GM21423 (cell line): Measurements from ENCODE around the gene RASGRP3.
"Not testable (repeated sequence)": the region's sequence is repeated elsewhere in the genome, so short reads cannot be mapped to it uniquely, and the experiment has no call there.

ENCODE experiments used
- ATAC-seq: cut with Tn5 transposase; IDR thresholded peaks from one replicate; pipeline ENCODE4 v1.9.1; 2021; ENCODE audit warnings: mild to moderate bottlenecking, moderate library complexity; ENCODE audit not compliant: unreplicated experiment

Gene RASGRP3

DNA sequence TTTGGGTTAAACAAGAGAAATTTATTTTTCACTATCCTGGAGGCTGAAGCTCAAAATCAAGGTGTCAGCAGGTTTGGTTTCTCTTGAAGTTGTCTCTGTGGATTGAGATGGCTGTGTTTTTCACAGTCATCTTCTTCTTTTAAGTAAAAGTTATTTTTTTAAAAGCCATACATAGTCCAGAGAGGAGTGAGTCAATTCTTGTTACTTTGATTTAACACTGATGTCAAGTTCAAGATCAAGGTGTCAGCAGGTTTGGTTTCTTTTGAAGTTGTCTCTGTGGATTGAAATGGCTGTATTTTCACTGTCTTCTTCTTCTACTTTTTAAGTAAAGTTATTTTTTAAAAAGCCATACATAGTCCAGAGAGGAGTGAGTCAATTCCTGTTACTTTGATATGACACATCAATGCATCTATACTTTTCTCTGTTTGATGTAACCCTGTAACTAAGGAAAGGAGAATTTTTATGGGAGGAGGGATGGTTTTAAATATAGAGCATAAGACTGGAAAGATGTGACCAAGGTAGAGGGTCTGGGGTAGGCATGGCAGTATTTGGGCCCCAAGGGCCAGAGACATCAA lies 22.5 kb upstream of the RASGRP3 start:
- no peak for ATAC-seq

DNA sequence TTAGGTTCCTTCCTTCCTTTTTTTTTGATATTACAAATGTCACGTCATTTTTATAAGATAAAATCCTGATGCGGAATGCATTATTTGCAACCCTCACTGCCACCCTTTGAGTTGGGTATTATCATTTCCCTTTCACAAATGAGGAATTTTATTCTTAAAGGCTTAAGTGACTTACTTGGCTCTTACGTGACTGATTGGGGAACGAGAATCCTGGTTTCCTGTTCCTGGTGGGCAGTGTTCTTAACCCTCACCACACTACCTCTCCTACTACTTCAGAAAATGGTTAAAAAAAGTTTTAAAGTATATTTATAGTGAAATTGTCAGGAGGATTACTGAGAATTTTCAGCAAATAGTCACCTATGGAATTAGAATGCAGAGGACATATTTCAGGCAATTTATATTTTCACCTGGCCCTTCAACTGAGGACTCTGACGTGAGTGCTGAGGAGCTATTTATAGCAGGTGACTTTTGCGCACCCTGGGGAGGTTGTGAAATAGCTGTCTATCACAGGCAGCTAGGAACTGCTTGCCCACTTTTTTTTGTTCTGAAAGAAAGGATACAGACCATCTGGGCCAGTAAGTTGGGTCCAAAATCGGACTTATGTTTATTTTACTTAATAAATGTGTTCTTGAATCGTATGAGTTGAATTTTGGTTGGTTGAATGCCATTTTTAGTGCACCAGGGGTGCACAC lies 18.7 kb upstream of the RASGRP3 start:
- ATAC-seq, result peak; percentile 94

DNA sequence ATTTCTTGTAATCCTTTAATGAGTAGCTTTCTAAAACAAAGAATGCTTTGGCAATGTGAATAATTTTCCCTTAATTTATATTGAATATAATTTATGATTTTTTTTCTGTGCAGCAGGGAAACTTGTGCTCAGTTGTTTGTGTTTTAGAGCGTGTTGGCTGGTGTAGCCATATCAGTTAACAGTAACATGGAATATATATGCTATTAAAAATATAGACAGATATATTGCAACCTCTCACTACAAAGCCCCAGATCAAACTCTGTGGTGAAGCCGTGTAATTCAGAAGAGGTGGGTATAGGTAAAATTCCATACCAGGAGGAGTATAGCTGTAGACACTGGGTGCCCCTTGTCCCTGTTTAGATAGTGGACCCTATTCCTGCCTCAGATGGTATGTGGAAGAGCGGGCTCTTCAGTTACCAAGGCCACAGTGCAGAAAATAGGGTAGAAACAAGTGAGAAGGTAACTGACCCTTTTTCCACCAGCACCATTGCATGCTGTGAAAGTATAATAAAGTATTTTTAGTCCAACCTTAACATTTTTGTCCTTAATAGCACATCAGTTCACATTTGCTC lies 18.1 kb upstream of the RASGRP3 start:
- no peak for ATAC-seq

DNA sequence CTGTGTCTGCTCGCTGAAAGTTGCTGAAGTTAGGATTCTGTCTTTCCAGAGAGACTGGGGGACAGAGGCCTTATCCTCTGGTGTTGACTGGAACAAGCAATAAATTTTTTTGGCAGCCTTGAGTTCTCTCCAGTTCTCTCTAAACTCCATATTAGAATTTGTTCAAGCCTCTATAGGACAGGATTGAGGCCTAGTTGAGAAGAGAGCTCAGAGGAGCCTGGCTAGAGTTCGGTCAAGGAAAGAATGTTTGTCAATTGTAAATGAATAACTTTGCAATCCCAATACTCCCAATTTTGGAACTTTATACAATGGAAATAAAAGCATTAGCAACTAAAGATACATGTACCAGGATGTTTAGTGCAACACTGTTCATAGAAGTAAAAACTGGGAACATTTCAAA lies 16.7 kb upstream of the RASGRP3 start:
- no peak for ATAC-seq

DNA sequence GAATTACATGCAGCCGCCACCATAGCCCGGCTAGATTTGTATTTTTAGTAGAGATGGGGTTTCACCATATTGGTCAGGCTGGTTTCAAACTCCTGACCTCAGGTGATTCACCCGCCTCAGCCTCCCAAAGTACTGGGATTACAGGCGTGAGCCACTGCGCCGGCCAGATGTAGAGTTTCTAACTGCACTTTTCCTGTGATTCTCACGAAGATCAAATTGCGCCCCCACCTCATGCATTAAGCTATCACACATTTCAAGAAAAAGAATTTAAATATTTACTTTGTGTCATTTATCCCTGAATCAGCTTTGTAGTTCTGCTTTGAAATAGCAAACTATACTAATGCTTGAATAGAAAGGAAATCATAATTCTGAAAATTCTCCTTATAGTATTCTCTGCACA lies 13.9 kb upstream of the RASGRP3 start:
- ATAC-seq, result not testable (repeated sequence)

DNA sequence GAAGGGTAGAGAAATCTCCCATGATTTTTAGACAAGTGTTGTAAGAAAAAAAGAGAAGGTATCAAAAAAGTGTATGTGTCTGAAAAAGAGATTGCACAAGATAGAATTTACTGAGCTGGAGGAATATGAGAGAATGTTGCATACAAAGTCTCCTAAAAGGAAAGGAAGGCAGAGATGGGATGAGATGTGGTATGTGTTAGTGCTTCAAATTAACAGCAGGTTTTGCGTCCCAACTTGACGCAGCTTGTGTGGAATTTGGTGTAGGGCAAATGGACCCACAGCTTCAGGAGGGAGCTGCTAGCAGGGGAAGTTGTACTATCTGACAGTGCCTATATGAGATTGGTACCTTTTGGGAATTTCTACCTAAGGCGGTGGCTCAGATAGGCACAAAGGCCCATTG lies 9.0 kb upstream of the RASGRP3 start:
- ATAC-seq, result no peak

DNA sequence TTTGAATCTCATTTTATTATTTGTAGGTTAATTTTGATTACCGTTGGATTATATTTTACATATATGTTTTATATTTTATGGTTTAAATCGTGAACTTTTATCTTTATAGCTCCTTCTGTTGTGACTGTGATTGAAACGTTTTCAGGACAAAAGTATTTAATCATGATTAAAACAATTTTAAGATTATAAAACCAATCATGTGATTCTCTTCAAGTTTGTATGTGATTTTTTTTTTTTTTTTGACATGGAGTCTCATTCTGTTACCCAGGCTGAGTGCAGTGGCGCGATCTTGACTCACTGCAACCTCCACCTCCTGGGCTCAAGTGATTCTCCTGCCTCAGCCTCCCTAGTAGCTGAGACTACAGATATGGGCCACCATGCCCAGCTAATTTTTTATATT lies 7.2 kb upstream of the RASGRP3 start:
- no peak for ATAC-seq

DNA sequence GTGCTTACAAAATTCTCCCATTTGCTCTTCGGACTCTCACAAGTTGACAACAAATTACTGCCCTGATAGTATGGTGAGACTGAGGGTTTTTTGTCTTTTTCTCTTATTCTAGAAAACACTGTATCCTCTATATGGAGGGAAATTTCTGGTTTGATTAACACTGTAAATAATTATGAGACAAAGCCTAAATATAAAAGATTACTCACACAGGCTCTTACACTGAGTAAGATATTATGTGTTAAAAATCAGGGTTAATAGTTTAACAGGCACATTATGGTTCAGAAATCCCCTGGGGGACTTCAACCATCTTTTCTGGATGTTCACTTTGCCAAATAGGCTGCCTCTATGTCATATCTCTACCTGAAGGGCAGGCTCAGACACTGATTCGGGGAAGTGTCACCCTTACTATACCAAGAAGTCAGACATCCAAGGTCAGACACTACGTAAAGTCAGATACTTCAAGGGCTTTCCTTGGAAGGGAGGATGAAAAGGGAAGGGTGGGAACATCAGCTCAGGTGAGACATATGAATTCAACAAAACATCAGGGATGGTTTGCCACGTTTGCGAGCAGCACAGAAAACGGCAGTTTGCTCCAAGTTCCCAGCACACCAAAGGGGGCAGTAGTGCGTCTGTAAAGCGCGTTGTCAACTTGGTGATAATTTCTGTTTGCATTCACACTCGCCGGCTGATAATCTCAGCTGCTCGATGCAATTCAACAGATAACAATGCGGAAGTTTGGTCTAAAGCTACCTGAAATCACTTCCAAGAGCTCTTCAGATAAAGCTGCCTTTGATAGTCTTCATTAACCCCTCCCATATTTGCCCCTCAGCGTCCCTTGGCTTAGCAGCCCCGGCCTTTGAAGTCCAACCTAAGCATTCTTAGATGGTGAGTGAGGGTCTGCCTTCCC lies 972 bp upstream of the RASGRP3 start:
- ATAC-seq, result peak; percentile 48

DNA sequence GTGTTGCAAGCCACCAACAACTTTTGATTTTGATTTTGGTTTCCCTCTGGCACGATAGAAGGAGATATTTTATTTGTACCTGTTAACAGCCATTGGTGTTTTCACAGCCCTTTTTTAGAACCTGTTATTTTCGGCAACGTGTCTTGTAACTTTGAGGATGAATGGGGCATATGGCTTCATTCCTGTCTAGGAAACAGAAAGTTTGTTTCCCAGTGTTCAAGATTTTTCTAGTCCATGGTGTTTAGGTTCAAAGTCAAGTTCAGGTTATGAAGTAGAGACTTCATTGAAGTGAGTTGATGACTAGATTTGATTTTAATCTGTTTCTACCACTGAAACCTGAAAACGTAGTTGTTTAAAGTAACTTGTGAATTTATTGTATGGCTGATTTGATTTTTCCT lies 343 bp downstream of the RASGRP3 start:
- ATAC-seq, result no peak

DNA sequence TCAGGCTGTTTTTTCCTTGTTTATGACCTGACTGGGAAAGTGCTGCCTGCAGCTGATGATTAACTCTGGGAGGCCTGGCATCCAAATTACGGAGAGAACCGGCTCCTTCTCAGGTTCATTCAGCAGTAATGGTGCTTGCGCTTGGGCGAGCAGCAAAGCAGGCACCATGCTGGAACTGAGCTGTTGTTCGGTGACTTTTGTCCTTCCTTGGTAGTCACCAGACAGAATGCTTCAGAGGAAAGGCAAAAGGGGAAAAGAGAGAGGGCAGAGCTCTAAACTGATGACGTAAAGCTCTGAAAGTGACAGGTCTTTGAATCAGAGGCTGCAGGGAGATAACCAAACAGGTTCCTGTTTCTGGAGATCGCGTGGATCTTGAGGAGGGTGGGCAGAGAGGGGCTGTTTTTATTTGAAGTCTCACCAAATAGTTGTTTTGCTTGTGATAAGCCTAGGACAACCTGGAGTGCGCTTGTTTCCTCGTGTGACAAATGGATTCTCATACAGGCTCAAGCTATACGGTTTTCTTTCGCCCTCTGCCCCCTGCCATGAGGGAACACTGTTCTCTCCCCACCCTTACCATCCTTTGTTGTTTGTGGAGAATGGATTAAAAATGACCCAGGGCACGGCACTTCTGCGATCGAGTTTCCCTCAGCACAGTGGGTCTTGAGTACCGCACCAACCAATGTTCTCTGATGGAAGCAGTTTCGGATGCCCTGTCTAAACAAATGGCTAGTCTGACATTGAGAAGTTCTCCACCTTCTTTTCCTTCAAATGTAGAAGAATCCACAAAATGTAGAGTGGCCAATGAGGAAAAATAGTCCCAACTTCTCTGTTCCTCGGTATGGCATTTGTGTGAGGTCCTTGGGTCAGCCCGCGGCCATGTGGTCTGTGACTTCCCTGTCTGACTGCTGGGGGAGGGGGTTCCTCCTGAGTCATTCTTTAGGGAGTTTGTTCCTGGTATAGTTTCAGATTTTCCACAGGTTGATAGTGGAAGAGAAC lies 1.3 kb downstream of the RASGRP3 start:
- ATAC-seq, result peak; percentile 29

DNA sequence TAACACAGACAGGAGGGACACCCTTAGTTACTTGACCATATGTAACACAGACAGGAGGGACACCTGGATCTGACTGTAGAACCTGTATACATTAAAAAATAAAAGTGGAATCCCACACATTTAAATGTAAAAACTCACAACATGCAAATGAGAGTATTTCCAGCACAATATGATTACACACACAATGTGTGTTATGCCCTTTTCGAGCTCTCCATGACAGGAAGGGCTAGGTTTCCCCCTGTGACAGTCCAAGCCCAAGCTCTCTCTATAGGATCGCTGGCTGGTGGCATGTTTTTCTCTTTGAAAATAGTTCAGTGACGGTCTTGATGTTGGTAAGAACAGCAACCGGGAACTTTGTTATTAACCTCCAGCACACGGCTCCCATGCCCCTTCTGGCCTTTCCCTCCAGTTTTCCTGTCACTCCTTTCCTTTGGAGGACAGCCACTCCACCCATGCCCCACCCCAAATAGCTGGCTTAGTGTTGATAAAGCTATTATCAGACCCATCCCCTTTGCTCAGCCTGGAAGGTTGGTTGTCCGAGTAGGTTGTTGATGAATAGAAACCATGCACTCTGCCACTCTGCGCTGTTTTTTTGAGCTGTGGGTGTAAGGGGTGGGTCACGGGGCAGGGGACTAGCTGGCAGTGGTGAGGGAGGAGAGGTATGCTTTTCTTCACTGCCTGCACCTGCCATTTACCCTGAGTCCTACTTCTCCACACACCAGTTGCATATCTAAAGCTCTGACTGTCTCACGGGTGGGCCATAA lies 2.7 kb downstream of the RASGRP3 start:
- no peak for ATAC-seq

DNA sequence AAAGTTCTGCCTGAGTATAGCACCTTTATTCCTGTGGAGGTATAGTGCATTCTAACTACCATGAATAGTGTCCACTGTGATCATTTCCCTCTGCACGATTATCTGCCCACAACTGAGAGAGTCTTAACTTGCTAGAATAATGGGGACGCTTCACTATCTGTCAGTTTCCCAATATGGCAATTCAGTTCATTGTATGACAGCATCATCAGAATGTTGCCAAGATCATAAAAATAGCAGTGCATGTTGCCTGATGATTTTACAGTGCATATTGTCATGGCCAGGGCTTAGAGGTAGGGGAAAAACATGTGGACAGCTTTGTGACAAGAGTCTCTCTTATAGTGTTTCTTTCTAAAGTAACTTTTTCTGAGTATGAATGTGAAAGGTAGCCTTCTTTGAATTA lies 6.1 kb downstream of the RASGRP3 start:
- no peak for ATAC-seq

DNA sequence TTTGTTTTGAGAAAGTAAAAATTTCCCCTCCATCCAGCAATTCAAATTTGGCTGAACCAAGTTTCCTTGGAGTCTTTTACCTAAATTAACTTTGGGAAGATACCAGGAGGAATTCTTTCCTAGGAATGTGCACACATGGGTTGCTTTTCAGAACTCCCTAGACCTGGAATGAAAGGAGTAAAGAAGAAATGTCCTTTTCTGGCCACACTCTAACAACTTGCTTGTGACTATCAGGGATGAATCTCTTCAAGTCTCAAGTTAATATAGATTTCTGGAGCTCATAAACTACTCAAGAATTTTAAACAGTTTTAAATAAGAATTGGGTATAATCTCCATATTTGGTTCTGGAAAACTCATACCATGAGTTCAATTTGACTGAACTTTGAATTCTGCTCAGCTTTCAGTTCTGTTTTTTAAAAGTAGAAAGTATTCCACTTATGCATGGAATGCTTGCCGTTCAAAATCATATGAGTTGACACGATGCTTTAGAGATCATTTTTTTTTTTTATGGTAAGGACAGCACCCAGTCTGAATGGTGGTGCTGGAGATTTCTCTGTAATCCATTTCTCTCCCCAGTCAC lies 7.7 kb downstream of the RASGRP3 start:
- ATAC-seq, result peak; percentile 20

DNA sequence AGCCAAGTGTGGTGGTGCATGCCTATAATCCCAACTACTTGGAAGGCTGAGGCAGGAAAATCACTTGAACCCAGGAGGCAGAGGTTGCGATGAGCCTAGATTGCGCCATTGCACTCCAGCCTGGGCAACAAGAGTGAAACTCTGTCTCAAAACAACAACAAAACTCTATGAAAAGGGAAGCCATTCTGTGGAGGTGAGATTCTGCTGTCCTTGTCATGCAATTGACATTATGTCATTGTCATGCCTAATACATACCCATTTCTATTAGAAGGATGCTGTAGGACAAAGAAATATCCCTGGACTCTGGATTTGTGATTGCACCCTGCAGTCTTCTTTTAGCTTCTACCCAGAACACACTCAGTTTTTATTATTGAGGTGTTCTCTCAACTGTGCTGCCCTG lies 8.6 kb downstream of the RASGRP3 start:
- ATAC-seq, result no peak

DNA sequence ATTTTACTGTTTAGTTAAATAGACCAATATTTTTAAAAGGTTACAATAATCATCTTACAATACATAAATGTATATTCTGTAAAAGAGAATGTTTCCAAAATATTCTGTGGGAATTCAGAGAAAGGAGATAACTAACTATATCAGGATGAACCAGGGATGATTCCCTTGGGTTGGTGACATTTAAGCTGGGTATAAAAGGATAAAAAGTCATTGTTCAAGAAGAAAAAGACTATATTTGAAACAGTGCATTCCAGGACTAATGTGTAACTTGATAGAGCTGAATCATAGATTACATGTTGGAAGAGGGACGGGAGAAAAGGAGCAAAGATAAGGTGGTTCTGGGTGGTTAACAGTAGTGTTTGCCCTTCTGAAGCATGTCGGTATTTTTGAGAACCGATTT lies 10.1 kb downstream of the RASGRP3 start:
- ATAC-seq, result no peak

DNA sequence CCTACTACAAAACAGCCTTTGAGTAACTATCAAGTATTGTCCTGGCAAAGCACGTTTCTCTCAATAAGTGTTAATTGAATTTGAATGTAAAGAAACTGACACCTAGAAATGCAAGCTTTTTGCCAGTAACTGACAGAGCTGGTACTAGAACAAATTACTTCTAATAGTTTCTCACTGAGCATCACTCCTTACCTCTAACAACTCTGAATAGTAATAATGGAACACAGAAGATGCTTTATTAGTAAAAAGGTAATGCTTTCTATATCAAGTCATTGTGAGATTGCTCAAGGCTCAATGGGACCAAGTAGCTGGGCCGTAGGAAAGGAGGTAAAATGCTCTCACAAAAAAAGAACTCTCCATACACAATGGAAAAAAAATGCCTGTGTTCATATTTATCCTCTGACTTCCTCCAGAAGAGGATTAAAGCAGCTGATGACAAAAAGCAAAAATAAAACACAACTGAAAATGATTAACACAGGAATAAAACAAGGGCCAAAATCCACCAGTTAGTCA lies 11.8 kb downstream of the RASGRP3 start:
- ATAC-seq, result peak; percentile 22

DNA sequence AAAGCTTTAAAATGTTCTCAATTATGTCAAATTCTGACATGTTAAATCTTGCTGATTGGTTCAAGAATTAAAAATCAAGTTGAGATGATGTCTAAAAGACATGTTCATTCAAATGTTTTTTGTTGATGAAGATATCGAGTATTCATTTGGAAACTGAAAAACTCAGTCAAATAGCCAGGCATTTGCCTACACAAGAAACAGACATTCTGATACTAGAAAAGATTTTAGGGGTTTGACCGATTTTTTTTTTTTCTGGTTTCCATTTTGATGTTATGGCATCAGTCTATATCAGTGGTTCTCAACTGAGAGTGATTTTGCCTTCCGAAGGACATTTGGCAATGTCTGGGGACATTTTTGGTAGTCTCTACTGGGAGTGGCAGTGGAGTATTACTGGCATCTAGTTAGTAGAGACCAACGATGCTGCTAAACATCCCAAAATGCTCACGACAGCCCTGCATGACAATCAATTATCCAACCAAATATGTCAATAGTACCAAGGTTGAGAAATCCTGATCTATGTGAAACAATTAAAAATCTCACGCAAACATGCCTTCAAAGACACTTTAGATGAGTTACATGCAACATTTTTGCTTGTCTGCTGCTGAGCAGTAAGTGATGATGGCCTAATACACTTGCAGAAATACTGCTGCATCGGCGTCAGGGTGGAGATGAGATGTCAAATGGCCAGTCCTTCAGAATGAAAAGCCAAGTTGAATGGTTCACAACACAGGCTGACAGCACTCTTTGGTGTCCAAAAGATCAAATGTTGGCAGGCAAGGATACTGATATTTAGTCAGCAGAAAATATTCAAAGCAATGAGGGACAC lies 12.5 kb downstream of the RASGRP3 start:
- ATAC-seq, result peak; percentile 54

DNA sequence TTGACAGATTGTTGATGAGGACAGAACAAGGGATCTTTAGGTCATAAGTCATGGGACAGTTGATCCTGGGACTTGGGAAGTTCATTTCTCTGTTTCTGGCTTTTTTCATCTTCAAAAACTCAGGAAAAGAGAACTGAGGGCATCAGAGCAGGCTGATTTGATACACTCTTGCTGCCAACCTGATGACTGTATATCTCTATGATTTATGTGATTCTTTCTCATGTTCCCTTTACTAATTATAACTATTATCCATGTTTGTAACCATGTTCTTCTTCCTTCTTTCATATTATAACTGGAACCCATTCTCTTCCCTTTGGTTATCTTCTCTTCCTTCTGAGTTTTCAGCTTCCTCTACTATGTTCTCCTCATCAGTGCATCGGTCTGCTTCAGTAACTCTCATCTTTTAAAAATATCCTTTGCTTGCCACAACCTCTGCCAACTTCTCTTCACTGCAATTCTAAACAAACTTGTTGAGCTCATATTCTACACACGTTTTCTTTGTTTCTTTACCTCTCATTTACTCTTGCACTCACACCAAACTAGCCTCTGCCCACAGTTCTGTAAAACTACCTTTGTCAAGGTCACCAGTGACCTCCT lies 13.5 kb downstream of the RASGRP3 start:
- ATAC-seq, result no peak
